A172 (cell line): ENCODE measurements around the gene PXDC1. TPM values are rescaled to one million over a fixed set of nuclear protein-coding genes. Genes with fewer than 3 reads are reported as not detected.
"Not testable (repeated sequence)": the region's sequence is repeated elsewhere in the genome, so short reads cannot be mapped to it uniquely, and the experiment has no call there.

ENCODE experiments used
- DNase-seq: peaks from one replicate; pipeline ENCODE4 v3.0.0-alpha.2; 2015; ENCODE audit warnings: low spot score
- total RNA-seq: library from RNA; depleted of rRNA; stranded (reverse); fragments of >200 nt; shearing (Covaris generic); gene quantifications from 2 replicates; pipeline ENCODE4 v1.2.3, GENCODE V29; 2014

PXDC1 gene
- total RNA-seq, 1 experiment from 2014 or later: 38.6 TPM

DNA sequence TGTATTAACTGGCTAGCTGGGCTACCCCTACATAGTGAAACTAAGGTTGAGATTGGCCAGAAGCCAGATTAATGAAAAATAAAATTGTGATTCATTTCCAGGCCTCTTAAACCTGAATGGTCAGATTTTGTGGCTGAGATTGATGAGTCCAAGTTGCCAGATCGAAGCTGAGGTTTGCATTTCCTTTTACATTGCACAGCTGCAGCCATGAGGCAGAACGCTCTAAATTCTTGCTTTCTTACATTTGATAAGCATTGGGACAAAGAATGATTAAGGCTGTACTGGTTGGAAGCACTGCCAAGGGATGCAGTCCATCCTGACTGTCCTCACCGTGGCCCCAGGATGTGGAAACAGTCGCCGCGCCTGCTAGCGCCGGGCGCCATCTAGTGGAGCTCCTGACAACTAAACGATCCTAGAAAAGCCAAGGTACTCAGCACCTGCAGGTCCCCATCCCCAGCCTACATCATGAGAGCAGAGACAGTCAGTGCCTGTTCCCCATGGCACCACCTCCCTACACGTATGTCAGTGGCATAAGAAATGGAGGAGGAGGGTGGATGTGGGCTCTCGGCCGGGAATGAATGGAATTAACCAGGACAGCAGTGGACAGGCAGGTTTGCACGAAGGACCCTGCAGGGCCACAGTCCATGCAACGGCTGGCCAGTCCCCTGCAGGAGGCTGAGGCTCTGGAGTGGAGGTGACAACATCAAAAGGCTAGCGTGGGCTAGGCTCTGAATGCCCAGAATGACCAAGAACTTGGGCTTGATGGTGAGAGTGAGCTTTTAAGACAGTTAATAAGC, 19.0 kb downstream of the PXDC1 start:
- peak; percentile 85 for DNase-seq

- no peak for DNase-seq
Measured at GRCh38 chr6:3731700-3732099, 19.8 kb downstream of the PXDC1 start.

DNA sequence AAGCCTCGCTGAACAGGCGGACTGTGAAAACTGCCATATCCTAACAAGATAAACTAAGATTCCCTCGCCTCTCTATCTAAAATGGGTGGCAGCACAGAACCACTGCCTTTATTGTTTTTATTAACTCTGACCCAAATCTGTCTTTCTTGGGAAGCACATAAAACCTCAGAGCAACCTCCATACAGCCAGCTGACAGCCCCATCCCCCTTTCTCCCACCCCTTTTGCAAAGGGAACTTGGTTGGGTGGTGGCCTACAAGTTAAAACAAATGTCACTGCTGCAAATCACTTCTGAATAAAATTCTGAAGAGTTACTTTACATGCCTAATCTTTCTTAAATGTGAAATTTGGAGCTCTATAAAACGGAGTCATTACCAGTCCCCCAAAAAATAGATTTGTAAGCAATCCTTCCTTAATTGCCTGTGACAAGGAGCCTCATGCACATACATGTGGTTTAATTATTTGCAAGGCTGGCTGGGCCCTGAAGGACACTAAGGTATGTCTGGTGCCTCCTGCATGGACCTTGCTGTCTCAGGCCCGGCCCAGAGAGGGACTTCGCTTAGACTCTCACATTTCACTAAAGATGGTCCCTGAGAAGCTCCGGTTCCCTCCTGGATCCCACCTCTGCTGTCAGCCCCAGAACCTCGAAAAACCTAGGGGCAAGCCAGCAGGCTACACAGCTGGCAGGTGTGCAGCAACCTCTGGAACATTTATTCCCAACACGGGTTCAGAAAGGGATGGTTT, 21.7 kb downstream of the PXDC1 start:
- DNase-seq: no peak

GRCh38 chr6:3727593-3728108, 23.9 kb downstream of the PXDC1 start:
- DNase-seq: no peak

- DNase-seq: no peak
Measured at GRCh38 chr6:3727036-3727435, 24.5 kb downstream of the PXDC1 start.

DNA sequence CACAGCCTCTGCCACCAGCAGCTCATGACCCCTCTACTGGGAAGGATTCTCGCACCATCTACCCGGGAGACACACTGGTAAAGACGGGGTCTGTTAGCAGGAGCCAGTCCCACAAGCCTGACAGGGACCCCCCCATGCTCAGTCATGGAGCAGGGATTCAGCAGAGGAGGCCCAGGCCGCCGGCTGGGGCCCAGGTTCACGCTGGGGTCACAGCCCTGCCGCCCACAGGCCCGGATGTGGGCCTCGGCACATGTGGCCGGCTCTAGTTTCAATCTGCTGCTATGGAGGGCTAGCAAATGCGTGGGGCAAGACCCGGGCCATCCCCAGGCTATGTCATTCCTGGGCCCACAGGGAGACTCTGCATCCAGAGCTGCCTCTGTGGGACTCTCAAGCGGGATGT, 25.1 kb downstream of the PXDC1 start:
- DNase-seq: no peak

- no peak for DNase-seq
Measured at GRCh38 chr6:3725145-3726047, 26.1 kb downstream of the PXDC1 start.

DNA sequence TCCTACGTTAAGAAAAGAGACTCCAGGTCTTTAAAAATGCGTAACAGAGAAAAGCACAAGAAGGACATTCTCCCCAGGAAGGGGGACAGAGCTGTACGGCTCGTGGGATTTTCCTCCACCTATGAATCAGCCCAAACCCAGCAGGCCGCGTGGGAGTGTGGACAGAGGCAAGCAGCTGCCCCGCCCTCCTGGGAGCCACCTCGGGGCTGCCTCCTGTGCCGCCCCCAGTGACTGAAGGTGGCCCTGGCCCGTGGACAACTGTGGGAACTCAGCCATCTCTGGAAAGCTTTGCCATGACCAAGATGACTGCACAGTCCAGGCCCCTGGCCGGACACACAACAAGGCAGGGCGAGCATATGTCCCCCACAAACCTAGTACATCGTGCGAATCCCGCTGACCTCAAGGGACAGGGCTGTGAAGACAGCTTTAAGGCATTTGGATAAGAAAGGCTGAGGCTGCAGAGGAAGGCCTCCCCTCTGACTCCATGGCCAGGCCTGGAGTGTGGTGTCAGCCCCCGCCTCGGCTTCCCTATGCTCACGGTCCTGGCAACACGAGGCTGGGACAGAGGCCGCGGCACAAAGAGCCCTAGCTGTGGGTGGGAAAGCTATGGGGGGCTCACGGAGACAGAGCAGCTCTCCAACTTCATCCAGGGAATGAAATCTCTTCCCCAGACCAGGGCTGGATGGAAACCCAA, 26.9 kb downstream of the PXDC1 start:
- no peak for DNase-seq

- no peak for DNase-seq
Measured at GRCh38 chr6:3723966-3724365, 27.5 kb downstream of the PXDC1 start.

- DNase-seq: no peak
Measured at GRCh38 chr6:3723251-3723650, 28.3 kb downstream of the PXDC1 start.

GRCh38 chr6:3722785-3723184, 28.7 kb downstream of the PXDC1 start:
- DNase-seq: no peak

DNA sequence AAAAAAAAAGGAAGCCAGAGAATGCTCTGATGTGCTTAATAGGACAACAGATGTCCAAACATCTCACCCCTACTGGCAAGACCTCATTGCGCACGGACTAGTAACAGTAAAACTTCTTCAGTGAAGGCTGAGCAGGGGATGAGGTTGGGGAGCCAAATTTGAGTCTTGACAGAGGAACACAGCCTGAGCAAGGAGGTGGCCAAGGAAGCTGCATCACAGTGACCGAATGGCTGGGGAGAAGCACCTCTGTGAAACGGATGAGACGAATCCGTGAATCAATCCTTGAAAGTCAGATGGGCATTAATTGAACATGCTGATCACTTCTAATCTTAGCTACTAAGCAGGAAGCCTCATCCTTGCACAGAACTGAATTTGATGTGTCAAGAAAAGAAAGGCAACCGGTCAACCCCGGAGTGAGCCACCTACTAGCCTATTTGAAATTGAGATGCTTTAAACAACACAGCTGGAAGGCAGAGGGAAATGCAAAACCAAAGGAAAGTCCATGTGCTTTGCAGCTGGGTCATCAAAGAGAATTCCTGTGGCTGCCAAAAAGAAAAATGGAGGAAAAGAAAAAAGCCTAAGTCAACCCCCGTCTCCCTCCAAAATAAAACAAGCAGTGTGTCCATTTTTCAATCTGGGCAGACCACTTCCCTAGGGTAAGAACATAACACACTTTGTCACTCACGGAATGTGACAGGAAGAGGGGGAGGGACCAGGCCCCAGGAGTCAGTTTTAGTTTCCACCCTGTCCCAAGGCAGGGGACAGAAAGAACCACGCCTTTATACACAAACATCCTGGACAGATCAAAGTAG, 29.5 kb downstream of the PXDC1 start:
- DNase-seq: no peak

- not testable (repeated sequence) for DNase-seq
Measured at GRCh38 chr6:3720770-3721169, 30.7 kb downstream of the PXDC1 start.

DNA sequence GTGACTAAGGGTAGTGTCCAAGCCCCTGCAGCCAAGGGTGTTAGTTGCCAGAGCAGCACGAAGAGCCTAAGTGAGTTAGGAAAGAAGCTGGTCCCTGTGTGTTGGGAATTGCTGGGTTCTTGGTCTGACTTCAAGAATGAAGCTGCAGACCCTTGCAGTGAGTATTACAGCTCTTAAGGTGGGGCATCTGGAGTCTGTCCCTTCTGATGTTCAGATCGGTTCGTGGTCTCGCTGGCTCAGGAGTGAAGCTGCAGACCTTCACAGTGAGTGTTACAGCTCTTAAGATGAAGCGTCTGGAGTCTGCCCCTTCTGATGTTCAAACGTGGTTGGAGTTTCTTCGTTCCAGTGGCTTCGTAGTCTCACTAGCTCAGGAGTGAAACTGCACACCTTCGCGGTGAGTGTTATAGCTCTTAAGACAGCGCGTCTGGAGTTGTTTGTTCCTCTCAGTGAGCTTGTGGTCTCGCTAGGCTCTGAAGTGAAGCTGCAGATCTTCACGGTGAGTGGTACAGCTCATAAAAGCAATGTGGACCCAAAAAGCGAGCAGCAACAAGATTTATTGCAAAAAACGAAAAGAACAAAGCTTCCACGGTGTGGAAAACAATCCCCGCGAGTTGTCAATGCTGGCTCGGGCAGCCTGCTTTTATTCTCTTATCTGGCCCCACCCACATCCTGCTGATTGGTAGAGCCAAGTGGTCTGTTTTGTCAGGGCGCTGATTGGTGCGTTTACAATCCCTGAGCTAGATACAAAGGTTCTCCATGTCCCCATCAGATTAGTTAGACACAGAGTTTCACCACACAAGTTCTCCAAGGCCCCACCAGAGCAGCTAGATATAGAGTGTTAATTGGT, 31.8 kb downstream of the PXDC1 start:
- DNase-seq: no peak

DNA sequence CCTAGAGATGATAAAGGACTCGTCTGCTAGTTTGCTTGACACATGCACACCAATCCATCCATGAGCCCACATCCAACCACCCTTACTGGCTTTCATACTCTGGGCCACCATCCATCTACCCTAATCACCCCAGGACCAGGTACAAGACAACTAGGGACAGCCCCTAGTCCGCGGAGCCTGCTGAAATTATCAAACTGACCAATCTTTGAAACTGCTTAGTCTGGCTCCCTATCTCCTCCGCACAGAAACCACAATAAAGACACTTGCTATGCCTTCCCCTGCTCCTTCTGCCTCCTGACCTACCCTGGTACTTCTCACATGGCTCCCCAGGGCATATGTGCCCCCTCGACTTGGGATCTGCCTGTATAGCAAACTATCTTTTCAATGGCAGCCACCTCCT, 33.1 kb downstream of the PXDC1 start:
- DNase-seq: no peak

DNA sequence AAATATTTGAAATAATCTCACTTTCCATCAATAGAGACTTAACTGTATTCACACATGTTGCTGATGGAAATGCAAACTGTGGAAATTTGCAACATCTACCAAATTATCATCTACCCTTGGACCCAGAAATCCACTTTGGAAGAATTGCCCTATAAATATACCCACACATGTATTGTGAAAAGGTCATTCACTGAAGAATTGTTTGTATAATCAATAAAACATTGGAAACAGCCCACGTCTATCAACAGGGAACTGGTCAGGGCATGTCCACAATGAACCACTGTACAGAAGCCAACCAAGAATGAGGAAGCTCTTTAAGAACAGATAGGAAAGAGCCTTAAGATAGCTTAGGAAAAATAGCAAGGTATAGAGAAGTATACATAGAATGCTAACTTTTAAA, 36.2 kb downstream of the PXDC1 start:
- DNase-seq: no peak

GRCh38 chr6:3714768-3715167, 36.7 kb downstream of the PXDC1 start:
- no peak for DNase-seq

GRCh38 chr6:3714111-3714510, 37.4 kb downstream of the PXDC1 start:
- no peak for DNase-seq

GRCh38 chr6:3712827-3713665, 38.5 kb downstream of the PXDC1 start:
- DNase-seq: no peak
